ENCODE measurements around the gene ACTL6B.

ACTL6B gene

DNA sequence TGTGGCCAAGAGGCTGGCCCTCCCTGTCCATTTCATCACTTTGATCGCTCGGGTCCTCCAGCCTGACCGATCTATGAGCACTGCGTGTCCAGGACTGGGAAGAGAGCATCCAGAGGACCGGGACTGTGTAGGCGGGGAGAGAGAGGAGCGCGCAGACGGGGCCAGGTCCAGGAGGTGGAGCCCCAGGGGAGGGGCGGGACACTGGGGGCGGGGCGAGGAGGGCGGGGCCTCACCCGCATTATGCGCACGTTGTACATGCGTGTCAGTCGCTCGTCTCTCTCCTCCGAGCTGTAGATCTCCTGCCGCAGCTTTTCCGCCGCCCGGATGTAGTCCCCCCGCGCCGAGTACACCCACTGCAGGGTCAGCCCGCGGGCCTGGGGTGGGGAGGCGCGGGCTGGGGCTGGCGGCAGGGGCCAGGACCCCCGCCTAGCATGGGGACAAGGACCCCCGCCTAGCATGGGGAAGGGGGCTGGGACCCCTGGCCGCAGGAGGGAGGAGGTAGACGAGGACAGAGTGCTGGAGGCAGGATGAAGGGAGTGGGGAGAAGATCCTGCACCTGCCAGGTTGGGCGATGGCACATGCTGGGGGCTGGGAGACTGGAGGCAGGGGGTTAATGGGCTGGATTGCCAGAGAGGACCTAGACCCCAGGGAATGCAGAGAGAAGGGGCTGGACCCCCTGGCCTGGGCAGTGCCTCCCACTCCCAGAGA lies 29.6 kb downstream of the ACTL6B start:
- DNase-seq (ENCODE audit: low read depth): peak; percentile 47

GRCh38 chr7:100626055-100626454 lies 30.2 kb downstream of the ACTL6B start:
- DNase-seq (ENCODE audit: low read depth): no peak

GRCh38 chr7:100623951-100624824 lies 32.1 kb downstream of the ACTL6B start:
- DNase-seq (ENCODE audit: low read depth): no peak

DNA sequence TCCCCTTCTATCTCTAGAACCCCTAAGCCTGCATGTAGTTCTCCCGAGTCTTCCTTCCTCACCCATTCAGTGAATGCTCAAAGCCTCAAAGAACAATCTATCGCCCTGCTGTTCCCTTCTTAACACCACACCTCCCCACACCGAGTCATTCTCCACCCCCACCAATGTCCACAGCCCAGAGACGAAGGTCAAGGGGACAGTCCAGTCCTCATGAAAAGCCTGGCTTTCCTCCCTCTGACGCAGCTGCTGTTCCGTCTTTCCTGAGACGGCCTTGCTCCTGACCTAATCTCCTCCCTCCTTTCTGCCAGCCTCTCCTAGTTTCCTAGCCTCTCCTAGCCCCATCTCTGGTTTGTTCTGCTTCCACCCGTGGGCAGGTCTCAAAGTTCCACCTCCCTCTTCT lies 34.7 kb downstream of the ACTL6B start:
- DNase-seq (ENCODE audit: low read depth): no peak

GRCh38 chr7:100620804-100621203 lies 35.4 kb downstream of the ACTL6B start:
- no peak for DNase-seq (ENCODE audit: low read depth)

DNA sequence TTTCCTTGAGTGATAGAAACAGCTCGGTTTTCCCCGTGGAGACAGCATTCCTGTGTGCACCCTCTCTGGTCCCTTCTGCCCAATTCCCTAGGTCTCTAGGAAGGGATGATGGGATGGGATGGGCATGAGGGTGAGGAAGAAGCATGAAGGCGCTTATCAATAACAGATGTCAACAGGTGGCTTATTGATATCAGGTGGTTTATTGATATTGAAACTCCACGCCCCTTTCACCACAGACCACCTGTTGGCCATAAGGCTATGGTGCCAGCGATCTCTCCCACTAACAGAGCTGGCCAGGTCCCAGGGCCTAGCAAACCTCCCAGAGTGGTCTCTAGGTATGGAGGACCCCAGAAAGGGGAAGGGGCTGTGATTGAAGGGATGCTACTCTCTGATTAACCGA lies 36.0 kb downstream of the ACTL6B start:
- DNase-seq (ENCODE audit: low read depth): no peak

DNA sequence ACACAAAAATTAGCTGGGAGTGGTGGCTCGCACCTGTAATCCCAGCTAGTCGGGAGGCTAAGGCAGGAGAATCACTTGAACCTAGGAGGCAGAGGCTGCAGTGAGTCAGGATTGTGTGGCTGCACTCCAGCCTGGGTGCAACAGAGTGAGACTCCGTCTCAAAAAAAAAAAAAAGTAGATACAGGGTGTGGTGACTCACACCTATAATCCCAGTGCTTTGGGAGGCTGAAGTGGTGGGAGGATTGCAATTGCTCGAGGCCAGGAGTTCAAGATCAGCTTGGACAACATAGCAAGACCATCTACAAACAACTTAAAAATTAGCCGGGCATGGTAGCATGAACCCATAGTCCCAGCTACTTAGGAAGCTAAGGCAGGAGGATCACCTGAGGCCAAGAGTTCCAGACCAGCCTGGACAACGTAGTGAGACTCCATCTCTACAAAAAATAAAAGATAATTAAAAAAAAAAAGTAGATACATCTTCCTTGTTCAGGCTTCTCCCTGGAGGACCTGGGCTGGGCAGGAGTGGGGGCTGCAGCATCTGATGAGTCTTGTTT lies 41.9 kb downstream of the ACTL6B start:
- DNase-seq (ENCODE audit: low read depth): no peak

DNA sequence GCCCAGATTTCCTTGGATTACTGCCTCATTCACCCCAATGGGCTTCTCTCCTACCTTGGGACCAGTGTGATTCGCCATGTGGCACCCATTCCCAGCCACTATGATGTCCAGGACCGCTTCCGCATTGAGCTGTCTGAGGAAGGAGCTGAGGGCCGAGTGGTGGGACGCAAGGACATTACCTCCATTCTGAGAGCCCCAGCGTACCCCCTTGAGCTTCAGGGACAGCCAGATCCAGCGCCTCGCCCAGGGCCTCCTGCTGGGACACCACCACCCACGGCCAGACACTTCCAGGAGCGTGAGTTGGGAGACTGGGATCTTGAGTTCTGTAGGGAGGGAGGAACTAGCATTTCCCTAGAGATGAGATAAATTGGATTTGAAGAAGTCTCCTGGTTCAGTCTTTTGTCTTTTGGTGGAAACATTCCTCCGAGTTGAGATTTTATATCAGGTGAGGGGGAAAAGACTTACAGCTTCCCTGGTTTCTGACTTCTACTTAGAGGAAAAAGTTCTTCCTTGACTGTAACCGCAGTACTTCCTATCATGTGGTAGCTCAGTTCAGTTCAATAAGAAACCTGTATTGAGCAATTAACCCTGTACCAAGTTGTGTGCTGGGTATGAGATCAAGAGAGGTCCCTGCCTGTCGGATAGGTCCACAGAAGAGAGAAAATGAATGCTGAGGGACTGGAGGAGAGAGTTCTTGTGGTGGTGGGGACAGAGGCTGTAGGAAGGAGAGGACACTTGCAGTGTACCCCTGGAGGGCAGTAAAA lies 42.7 kb downstream of the ACTL6B start:
- no peak for DNase-seq (ENCODE audit: low read depth)

GRCh38 chr7:100612730-100613390 lies 43.4 kb downstream of the ACTL6B start:
- DNase-seq (ENCODE audit: low read depth): no peak

GRCh38 chr7:100611983-100612729 lies 44.1 kb downstream of the ACTL6B start, which contains the start of gene MOSPD3:
Gene MOSPD3, plus strand, starts transcription at chr7:100612540. Its CDS starts 252 bp downstream, at chr7:100612792.
- DNase-seq (ENCODE audit: low read depth): peak; percentile 99

DNA sequence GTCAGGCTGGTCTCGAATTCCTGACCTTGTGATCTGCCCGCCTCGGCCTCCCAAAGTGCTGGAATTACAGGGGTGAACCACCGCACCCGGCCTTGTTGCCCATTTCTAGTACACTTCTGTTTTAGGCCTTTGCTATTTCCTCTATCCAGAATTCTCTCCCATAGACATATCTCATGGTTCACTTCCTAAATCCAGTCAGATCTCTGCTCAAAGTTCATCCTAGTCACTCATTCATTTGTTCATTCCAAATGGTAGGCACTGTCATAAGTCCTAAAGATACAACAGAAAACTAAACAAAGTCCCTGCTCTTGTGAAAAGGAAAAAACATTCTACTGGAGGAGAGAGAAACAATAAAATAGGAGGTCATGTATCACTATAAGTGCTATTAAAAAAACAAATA lies 46.3 kb downstream of the ACTL6B start:
- DNase-seq (ENCODE audit: low read depth): no peak

DNA sequence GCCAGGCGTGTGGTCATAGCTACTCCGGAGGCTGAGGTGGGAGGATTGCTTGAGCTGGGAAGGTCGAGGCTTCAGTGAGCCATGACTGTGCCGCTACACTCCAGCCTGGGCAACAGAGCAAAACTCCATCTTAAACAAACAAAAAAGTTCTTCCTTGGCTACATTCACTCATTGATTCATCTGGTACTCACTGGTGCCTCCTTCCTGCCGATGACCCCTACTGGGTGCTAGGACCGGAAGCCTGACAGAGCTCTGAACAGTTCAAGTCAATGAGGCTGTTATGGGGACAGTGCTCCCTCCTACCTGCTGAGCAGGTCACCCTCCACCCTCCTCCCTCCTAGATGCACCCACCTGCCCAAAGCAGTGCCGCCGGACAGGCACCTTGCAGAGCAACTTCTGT lies 49.1 kb downstream of the ACTL6B start:
- no peak for DNase-seq (ENCODE audit: low read depth)

DNA sequence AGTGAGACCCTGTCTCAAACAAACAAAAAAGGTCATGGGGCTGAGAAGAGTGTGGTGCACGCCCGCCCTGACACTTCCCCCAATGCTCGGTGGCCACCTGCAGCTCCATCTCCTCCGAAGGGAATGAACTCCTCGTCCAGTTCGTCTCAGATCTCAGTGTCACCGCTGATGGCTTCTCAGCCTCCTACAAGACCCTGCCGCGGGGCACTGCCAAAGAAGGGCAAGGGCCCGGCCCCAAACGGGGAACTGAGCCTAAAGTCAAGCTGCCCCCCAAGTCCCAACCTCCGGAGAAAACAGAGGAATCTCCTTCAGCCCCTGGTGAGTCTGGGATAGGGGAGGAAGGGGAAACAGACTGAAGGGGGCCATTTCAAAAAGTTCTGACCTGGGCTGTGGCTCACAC lies 49.9 kb downstream of the ACTL6B start:
- DNase-seq (ENCODE audit: low read depth): no peak

DNA sequence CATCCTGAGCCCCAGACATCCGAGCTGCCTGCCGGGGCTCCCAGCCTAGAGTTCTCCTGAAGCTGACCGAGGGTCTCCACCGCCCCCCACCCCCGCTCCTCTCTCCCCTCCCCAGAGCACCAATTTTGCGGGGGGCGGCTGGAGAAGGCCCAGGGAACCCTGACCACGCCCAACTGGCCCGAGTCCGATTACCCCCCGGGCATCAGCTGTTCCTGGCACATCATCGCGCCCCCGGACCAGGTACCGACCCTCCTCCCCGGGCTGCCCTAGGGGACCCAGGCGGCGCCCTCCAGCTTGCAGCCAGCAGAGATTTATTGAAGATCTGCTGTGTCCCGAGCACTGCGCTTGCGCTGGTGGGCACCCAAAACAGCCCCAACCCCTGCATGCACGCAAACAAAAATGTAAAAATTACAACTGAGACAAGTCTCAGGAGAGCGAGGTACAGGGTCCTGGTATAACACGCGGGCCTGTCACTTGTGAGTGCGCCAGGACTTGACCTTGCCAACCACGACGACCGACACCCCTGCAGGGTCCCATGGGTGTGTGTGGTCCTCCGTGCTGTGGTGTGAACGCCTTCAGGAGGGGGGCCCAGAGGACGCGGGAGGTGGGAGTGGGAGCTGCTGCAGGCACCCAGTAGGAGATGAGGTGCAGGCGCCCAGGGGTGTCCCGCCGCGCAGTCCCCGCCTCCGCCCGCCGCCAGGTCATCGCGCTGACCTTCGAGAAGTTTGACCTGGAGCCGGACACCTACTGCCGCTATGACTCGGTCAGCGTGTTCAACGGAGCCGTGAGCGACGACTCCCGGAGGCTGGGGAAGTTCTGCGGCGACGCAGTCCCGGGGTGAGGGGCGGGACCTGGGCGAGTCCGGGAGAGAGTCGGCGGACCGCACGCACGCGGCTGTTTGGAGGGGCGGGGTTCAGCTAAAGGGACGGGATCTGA lies 51.0 kb downstream of the ACTL6B start:
- no peak for DNase-seq (ENCODE audit: low read depth)

- peak; percentile 61 for DNase-seq (ENCODE audit: low read depth)
These were observed 51.9 kb downstream of the ACTL6B start for GRCh38 chr7:100604028-100604975.

GRCh38 chr7:100603726-100604027 lies 52.6 kb downstream of the ACTL6B start:
- DNase-seq (ENCODE audit: low read depth): no peak

GRCh38 chr7:100602889-100603725 lies 53.1 kb downstream of the ACTL6B start:
- DNase-seq (ENCODE audit: low read depth): peak; percentile 83

DNA sequence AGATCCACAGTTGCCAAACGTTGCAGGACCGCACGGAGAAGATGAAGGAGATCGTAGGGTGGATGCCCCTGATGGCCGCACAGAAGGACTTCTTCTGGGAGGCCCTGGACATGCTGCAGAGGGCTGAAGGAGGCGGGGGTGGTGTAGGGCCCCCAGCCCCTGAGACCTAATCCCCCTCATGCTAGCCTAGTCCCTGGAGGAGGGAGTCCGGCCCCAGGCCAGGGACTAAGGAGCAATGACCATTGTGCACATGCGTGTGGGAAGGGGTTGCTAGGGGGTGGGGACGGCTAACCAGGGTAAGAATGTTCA lies 55.6 kb downstream of the ACTL6B start:
- no peak for DNase-seq (ENCODE audit: low read depth)
